Glomerular visceral epithelial cell (primary cell): ENCODE results near the gene GPR4.
A peak's percentile ranks its signal among the peaks of the same experiment; 100 is the strongest.

Source experiments
- DNase-seq: peaks from one replicate; pipeline ENCODE4 v3.0.0-alpha.2; 2016; ENCODE audit errors: extremely low spot score

The GPR4 gene

DNA sequence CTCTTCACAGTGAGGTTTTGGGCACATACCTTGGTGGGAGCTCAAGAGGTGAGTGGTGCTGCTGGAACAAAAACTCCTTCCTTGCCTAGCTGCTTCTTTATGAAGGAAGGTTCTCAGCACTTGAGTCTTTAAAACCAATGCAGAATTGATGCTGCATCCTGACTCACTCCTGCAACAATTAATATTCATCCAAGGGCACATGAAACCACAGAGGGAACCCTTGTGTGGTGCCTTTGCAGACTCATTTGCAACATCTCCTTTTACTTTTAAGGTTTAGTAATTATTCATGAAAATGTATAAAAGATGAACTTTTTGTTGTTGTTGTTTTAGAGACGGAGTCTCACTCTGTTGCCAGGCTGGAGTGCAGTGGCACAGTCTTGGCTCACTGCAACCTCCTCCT is 47.5 kb downstream of the GPR4 start:
- DNase-seq: no peak

GRCh38 chr19:45553464-45553863 is 48.5 kb downstream of the GPR4 start:
- no peak for DNase-seq

GRCh38 chr19:45547965-45548609 is 53.9 kb downstream of the GPR4 start:
- DNase-seq: peak; percentile 39

DNA sequence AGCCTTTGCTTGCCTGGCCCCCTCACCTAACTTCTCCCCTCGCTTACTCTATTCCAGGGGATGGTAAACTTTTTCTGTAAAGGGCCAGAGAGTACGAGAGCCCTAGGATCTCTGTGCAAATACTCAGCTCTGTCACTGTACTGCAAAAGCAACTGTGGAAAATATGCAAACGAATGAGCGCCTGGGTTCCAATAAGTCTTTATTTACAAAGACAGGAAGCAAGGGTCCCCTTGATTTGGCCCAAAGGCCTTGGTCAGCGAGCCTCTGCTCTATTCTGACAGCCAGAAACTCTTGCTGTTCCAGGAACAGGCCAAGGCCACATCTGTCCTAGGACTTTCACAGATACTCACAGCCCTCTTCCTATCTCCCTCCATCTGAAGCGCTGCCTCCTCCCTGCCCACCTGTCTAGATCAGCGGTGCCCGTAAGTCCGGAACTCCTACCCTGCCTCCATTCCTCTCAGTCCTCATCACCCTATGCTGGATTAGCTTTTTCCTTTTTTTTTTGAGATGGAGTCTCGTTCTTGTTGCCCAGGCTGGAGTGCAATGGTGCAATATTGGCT is 54.7 kb downstream of the GPR4 start:
- DNase-seq: no peak

DNA sequence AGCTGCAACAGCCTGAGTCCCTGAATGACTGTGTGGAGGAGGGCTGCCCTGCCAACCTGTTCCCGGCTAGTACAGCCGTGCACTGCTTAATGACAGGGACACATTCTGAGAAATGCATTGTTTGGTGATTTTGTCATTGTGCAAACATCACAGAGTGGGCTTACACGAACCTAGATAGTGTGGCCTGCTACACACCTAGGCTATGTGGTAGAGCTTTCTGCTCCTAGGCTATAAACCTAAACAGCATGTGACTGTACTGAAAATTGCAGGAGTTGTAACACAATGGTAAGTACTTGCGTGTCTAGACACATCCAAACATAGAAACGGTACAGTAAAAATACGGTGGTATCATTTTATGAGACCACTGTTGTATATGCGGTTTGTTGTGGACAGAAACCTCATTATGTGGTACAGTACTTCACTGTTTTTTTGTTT is 59.8 kb downstream of the GPR4 start:
- no peak for DNase-seq
